Hepatocyte (in vitro differentiated cells): ENCODE measurements around the gene KIFC3.

ENCODE experiments used
- EZH2 ChIP-seq: fragments of 200-600 bp; sonication (generic); IDR thresholded peaks from 2 replicates; pipeline ENCODE4 v1.6.1; 2016; ENCODE audit warnings: antibody characterized with exemption, mild to moderate bottlenecking, borderline replicate concordance
- EZH2phosphoT487 ChIP-seq: fragments of 200-600 bp; sonication (generic); IDR thresholded peaks from one replicate; pipeline ENCODE4 v1.6.1; 2018; ENCODE audit warnings: antibody characterized with exemption, mild to moderate bottlenecking, low read depth, moderate library complexity; ENCODE audit not compliant: unreplicated experiment, severe bottlenecking
- TF ChIP-seq, protein P1 (sequence below): fragments of 200-600 bp; sonication (generic); IDR thresholded peaks from 2 replicates; pipeline ENCODE4 v1.5.1; 2016; ENCODE audit warnings: antibody characterized with exemption, mild to moderate bottlenecking; ENCODE audit not compliant: poor library complexity

- TF ChIP-seq, protein P1, sequence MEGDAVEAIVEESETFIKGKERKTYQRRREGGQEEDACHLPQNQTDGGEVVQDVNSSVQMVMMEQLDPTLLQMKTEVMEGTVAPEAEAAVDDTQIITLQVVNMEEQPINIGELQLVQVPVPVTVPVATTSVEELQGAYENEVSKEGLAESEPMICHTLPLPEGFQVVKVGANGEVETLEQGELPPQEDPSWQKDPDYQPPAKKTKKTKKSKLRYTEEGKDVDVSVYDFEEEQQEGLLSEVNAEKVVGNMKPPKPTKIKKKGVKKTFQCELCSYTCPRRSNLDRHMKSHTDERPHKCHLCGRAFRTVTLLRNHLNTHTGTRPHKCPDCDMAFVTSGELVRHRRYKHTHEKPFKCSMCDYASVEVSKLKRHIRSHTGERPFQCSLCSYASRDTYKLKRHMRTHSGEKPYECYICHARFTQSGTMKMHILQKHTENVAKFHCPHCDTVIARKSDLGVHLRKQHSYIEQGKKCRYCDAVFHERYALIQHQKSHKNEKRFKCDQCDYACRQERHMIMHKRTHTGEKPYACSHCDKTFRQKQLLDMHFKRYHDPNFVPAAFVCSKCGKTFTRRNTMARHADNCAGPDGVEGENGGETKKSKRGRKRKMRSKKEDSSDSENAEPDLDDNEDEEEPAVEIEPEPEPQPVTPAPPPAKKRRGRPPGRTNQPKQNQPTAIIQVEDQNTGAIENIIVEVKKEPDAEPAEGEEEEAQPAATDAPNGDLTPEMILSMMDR: no peak
- TF ChIP-seq EZH2: no peak
- TF ChIP-seq EZH2phosphoT487: no peak
Observed at GRCh38 chr16:57749101-57749692, 53.1 kb downstream of the KIFC3 start.
